ENCODE measurements around the gene C12orf56.
A peak's percentile ranks its signal among the peaks of the same experiment; 100 is the strongest.
"Not testable (repeated sequence)": the region's sequence is repeated elsewhere in the genome, so short reads cannot be mapped to it uniquely, and the experiment has no call there.

C12orf56 gene

DNA sequence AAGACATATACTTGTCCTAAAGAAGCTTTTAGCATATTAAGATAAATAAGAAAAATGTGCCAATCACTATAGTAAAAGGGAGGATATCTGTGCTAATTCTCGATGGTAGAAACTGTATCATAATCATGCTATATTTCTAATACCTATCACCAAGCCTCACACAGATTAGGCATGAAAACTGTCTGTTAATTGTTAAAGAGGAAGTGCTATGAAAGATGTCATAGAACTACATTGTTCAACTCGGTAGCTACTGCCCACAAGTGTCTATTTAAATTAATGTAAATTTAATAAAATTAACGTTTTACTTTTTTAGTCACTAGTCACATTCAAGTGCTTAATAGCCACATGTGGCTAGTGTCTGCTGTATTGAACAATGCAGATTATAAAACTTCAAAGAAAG, 90.9 kb downstream of the C12orf56 start:
- DNase-seq, result no peak

DNA sequence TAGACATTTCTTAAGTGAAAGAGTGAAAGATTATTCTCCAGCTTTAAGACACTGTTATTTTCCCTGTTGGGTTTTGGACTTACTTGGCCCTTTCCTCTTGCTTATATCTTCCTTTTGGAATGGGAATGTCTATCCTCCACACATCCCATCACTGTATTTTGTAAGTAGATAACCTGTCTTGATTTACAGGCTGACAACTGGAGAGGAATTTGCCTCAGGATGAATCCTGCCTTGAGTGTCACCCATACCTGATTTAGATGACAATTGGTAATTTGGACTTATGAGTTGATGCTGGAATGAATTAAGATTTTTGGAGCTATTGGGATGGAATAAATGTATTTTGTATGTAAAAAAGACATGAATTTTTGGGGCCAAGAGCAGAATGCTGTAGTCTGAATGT, 94.3 kb downstream of the C12orf56 start:
- DNase-seq, result no peak

DNA sequence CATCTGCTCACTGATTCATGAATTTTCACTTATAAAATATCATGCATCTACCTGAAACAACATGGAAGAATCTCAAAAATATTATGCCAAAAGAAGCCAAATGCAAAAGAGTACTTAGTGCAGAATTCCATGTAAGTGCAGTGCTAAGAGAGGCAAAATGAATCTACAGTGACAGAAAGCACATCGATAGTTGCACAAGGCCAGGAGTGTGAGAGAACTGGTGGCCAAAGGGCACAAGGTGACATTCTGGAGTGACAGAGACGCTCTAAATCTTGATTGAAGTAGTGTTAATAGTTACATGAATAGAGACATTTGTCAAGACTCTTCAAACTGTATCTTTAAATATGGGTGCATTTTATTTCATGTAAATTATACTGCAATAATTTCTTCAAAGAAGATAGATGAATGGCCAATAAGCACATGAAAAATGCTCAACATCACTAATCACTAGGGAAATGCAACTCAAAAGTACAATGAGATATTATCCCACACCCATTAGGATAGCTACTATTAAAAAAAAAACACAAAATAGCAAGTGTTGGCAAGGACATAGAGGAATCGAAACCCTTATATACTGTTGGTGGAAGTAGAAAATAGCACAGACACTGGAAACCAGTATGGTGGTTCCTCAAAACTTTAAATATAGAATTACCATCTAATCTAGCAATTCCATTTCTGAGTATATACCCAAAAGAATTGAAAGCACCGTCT, 96.7 kb downstream of the C12orf56 start:
- peak; percentile 5 to 45 (median 19) for DNase-seq

DNA sequence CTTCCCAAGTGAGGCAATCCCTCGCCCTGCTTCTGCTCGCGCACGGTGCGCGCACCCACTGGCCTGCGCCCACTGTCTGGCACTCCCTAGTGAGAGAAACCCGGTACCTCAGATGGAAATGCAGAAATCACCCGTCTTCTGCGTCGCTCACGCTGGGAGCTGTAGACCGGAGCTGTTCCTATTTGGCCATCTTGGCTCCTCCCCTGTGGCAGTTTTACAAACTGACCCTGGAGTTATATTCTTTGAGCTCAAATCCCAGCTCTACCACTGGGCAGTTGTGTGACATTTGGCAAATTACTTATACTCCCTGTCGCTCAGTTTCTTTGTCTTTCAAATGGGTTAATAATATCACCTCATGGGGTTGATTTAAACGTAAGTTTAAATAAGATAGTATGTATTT, 97.4 kb downstream of the C12orf56 start:
- not testable (repeated sequence) for DNase-seq

DNA sequence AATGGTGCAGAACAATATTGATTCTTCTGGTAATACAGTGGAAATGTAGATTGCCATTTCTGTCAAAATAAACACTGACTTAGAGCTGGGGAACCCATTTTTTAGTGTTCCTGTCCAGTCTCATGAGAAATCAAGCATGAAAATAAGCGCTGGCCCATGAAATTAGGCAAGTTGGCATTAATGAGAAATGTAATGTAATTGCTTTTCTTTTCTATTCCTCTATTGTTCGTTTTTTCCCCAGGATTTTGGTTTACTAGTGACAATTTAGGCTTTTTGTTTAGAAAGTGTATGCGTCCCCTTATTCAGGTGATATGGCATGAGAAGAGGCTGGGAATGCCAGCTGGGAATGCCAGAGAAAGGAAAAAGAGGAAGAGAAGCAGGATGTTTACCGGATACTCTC, 104.0 kb downstream of the C12orf56 start:
- DNase-seq, result no peak

DNA sequence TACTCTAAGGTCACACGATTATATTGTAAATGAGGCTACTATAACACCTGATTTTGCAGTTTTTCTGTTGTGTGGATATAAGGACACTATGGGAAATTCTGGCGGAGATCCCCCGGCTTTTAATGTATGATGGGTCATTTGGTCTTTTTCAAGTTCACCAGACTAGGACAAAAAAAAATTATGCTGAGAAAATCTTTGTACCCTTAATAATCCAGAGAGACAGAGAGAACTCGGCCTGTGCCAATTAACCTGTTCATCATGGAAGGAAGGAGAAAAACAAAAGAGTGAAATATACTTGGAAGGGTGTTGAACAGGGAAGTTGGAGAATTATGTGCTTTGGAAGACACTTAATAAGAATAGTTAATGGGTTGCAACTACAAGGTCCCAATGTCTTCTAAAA, 106.3 kb downstream of the C12orf56 start:
- no peak for DNase-seq

DNA sequence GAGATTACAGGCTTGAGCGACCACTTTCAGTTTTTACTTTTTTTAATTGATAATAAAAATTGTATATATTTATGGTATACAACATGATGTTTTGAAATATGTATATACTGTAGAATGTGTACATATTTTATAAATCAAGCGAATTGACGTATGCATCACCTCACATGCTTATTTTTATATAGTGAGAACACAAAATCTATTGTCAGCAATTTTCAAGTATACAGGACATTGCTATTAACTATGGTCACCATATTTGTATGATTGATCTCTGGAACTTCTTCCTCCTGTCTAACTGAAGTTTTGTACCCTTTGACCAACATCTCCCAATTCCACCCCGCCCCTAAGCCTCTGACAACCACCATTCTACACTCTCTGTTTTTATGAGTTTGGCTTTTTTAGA, 112.1 kb downstream of the C12orf56 start:
- DNase-seq, result no peak

DNA sequence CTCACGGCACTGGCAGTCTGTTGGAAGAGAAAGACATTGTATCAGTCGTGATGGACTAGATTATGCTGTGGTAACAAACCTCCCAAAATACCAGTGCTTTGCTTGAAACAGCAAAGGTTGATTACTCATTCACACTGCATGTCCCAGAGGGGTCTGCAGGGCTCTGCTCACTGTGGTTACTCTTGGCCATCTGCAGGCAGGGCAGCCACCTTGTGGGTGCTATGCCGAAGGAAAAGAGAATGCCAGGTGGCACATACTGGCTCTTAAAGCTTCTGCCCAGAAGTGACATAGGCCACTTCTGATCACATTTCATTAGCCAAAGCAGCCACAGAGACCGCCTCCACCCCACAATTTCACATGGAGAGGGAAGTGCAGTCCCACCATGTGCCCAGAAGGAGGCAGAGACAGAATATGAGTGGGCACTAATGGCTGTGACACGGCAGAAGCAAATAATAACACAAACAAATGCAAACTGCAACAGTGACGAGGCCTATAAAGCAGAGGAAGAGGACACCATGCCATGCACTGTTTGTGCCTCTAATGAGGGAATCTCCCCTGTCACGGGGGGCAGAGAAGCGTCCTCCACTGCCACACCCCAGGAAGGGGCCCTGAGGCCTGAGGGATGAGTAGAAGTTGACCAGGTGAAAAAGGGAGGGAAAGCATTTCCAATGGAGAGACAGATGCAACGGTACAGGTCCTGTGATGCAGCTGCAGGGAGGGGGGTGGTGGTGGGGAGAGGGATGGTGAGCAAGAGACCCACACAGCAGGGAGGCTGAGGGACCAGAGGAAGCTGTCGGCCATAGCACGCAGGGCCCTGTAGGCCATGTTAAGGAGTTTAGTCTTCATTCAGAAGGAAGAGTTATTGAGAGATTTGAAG, 116.8 kb downstream of the C12orf56 start:
- DNase-seq, result peak; percentile 34 to 58 (median 47)

DNA sequence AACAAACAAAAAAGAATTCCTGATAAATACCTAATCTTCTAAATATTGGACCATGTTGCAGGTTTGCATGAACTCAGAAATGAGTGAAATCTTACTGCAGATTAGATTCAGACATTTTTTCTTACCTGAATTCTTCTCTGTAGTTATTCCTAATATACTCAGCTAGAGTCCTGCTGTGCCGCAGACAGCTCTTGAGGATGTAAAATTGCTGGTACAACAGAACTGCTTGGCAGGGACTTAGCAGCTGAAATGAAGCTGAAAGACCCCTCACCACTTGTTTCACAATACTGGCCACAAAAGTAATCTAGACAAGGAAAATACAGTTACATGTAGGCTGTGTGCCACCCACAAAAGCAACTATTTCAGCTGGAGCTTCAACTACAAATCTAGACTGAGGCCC, 120.1 kb downstream of the C12orf56 start:
- DNase-seq, result no peak

DNA sequence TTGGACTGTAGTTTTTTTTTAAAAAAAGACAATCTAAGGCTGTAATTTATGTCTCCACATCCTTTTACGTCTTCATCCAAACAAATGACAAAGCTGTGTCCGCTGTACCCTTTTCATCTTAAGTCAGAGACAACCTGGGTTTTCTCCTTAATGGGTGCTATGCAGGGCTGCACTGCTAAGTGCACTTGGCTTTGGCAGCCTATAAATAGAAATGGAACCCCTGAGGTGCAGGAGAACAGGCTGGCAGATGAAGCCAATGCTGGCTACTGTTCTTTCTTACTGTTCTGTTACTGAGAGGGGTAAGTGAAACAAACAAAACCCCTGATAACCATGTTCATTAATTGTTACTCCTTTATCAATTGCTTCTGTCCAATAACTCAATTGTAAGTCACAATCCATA, 121.4 kb downstream of the C12orf56 start:
- no peak for DNase-seq

DNA sequence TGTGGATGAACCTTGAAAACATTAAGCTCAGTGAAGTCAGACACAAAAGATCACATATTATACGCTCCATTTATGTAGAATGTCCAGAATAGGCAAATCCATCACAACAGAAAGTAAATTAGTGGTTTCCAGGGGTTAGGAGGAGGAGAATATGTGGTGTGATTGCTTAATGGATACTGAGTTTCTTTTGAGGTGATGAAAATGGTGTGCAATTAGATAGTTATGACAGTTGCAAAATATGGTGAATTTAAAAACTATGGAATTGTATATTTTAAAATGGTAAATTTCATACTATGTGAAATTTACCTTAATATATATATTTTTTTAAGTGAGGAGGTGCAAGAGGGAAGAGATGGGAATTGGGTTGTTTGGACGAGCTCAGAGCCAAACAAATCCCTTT, 122.1 kb downstream of the C12orf56 start:
- DNase-seq, result no peak

DNA sequence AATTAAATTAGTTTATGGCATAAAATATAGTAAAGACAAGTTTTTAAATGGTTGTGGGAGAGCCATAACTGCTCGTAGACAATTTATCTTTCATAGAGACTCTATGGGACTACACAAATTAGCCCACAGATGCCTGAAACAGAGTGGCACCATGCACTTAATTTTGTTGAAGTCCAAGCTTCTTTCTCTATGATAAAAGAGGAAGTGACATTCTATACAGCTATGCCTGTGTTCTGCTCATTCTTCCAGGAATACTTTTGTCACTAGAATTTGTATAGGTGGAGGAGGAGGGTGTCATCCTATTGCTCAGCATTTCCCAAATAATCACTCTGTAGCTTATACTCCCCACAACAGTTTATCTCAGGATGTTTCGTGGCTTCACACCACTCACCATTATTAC, 124.7 kb downstream of the C12orf56 start:
- peak in 1 of 3 donors; percentile 10 for DNase-seq

DNA sequence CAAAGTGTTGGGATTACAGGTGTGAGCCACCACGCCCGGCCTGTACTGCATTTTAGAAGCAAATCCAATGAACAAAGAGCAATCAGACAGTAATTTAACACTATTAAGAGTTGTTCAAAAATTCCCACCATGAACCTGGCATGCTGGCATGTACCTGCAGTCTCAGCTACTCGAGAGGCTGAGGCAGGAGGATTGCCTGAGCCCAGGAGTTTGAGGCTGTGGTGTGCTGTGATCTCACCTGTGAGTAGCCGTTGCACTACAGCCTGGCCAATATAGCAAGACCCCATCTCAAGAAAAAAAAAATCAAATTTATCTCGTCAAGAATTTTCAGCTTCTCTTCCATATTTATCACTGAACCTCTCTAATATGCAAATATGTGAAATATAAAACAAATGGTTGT, 128.7 kb downstream of the C12orf56 start:
- no peak for DNase-seq

DNA sequence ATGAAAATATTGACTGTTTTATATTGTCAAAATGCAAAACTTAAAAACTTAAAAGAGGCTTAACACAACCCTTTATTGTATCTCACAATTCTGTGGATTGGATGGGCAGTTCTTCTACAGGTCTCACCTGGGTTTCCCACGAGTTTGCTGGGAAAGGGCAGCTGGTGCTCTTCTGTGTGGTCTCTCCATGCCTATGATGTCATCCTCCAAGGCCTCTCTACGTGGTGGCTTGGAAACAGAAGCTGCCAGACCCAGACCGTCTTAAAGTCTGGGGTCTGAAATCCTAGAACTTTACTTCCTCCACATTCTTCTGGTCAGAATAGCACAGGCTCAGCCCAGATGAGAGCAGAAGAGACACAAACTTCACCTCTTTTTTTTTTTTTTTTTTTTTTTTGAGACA, 132.0 kb downstream of the C12orf56 start:
- no peak for DNase-seq

DNA sequence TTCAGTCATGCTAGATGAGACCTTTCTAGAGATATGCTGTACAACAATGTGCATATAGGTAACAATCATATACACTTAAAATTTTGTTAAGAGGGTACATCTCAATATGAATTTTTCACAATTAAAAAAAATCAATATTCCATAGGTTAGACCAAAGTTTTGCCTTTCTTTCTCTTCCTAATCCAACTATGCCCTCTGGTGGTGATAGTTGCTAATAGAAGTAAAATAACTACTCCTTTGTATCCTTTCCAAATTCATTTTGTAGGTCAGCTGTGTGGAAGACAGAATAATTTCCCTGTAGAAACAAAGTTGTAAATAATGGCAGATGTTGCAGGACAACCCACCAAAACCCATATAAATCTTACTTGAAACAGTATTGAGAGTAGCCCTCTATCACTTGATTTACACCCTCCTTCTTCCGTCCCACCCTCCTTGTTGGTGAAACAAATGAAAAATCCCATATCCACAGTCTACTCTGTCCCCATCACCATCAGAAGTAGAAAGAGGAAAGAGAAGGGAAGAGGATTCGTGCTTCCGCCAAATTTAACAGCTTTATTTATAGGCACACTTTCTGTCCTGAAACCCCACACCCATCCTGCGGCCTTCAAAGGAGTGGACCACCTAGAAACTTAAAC, 134.3 kb downstream of the C12orf56 start:
- peak; percentile 76 to 90 (median 85) for DNase-seq

DNA sequence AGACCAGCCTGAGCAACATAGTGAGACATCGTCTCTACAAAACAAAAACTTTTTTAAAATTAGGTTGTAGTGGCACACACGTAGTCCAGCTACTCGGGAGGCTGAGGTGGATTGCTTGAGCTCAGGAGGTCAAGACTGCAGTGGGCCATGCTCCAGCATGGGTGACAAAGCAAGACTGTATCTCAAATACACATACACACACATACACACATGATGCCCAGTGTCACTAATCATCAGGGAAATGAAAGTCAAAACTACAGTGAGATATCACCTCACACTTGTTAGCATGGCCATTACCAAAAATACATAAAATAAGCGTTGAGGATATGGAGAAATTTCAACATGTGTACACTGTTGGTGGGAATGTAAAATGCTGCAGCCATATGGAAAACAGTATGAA, 135.3 kb downstream of the C12orf56 start:
- no peak for DNase-seq

DNA sequence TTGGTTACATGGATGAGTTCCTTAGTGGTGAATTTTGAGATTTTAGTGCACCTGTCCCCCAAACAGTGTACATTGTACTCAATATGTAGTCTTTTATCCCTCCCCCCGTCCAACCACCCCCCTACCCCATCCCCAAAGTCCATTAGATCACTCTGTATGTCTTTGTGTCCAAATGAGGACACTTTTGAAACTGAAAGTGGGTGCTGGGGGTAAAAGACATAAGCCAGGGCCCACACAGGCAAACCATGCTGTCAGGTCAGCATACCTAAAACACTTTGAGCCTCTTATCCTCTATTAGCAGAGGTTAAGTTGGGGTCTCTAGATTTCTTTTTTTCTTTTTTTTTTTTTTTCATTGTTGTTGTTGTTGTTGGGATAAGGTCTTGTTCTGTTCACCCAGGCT, 137.2 kb downstream of the C12orf56 start:
- peak in 2 of 3 donors; percentile 24 to 33 for DNase-seq

DNA sequence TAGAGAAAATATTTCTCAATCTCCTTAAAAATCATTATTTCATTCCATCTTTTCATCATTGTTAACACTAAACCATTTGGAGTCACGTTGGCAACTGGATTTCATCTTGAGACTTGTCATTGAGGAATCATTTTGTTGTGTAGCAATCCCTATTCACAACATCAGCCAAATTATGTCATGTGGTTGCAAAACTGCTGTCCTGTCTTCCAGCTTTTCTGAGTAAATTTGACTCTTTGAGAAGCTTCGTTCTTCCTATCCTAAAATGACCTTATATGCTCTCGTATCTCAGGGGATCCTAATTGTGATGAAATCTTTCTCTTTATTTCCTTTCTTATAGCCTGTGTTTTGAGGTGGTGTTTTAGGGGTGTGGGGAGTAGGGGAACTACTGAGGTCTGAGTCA, 137.9 kb downstream of the C12orf56 start:
- peak; percentile 66 to 80 (median 71) for DNase-seq

DNA sequence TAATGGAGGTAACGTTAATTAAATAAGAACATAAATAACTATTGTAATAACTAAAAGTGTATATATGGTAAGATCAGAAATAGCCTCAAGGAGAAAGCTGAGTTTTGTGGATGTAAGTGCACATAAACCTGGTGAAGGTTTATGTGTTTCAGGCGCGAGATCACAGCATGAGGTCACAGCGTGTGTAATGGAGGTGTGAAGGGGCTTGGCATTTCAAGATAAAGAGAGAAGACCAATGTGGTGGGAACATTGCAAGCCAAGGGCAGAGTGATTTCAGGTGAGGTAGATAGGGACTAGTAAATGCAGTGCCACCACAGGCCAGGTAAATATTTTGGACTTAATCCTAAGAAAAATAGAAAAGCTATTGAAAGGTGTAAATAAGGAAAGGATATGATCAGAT, 146.7 kb downstream of the C12orf56 start:
- no peak for DNase-seq

DNA sequence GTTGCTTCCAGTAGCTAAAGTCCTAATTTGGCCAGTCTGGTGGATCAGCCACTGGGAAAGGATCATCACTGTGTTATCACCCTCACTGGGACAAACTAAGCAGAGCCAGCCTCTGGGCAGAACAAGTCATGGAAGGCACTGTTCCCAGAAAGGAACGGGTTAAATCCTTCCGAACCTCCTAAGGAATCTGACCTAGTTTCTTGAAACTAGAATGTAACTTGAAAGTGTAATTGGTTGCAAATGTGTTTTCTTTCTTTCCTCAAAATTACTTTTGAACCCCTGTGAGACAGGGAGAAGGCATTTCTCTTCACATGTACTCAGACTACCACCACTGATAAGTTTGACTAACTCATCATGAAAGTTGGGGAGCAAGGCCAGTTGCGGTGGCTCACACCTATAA, 149.8 kb downstream of the C12orf56 start:
- DNase-seq, result no peak

DNA sequence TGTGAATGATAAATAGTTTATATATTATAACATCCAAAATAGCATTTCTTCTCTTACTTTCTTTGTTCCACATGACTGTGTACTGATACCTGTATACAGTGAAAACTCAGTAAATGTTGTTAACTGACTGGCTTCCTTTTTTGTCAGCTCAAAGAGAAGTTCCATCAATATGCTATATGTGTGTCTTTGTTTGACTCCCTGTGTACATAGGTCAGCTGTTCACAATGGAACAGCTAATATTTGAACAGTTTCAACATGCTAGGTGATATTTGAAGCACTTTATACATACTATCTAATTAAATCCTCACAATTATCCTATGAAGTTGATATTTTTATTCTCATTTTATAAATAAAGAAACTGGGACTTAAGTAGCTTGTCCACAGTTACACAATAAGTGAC, 153.2 kb downstream of the C12orf56 start:
- DNase-seq, result no peak

DNA sequence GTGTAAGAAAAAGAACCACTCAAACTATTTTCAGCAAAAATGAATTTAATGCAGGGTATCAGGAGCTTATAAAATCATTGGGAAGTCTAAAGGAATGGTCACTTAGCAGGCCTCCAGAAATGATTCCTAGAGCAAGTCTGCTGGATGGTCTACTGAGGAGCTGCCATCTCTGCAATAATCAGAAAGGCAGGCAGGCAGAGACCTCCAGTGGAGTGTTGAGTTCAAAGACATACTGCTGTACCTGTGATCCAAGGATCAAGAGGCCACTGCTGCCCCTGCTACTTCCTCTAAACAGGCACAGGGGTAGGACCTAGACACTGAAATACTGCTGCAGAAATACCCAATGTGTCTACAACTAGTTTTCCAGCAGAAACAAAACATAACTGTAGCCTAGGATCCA, 154.0 kb downstream of the C12orf56 start:
- no peak for DNase-seq

DNA sequence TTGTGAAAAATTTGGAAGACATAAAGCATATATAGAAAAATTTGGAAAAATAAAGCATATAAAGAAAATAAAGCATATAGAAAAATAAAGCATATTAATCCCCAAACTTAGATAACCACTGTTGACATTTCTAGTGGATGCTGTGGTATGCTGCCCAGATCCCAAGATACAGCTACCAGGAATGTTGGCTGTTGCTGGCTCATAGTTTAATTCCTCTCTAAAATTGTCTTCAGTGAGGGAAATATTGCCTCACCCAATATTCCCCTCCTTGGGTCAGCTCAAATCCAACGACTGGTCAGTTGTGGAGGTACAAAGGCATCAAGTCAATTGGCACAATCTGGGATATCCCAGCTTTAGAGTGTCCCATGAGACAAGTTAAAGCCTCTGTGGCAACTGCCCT, 158.4 kb downstream of the C12orf56 start:
- no peak for DNase-seq

DNA sequence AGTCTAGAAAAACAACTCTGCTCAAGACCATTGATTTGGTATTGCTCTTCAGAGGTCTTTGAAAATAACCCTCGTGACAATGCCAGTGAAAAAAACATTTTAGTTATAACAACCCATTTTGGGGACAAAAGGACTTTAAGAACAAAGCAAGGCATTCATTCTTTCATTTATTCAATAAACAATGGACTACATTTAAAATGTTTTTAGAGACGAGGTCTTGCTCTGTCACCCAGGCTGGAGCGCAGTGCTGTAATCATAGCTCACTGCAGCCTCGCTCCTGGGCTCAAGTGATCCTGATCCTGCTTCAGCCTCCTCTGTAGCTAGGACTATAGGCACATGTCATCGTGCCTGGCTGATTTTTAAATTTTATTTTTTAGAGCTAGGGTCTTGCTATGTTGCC, 160.8 kb downstream of the C12orf56 start:
- DNase-seq, result no peak
